ENCODE results near the gene FAM3C. TPM values are rescaled to one million over a fixed set of nuclear protein-coding genes. Genes with fewer than 3 reads are reported as not detected.

Gene FAM3C
- total RNA-seq, 4 donors from 2014 or later = 27.4 to 48.1 (median 31.8) TPM

GRCh38 chr7:121302214-121302745, 93.8 kb downstream of the FAM3C start:
- Histone ChIP-seq H3K4me3 (no peak overlapping the region), H3K27me3 (no peaks in the 10 kb centered on the region), H3K4me1 (no peaks in the 10 kb centered on the region), H3K36me3 (no peaks in the 10 kb centered on the region), H3K27ac (no peak overlapping the region), H3K9me3 (no peaks in the 10 kb centered on the region)
- ATAC-seq = no peak
- WGBS, 2 donors (ENCODE audit: low coverage in 1 of 2) = 84 to 86% methylated on average over 8 of the region's 8 CpGs
- no peak for TF ChIP-seq EP300 (IDR thresholded peaks at IDR 0.05)
- TF ChIP-seq POLR2A (IDR thresholded peaks at IDR 0.05) = no peak
- TF ChIP-seq CTCF (IDR thresholded peaks at IDR 0.05) = no peak
- TF ChIP-seq POLR2AphosphoS5 (IDR thresholded peaks at IDR 0.05) = no peak

DNA sequence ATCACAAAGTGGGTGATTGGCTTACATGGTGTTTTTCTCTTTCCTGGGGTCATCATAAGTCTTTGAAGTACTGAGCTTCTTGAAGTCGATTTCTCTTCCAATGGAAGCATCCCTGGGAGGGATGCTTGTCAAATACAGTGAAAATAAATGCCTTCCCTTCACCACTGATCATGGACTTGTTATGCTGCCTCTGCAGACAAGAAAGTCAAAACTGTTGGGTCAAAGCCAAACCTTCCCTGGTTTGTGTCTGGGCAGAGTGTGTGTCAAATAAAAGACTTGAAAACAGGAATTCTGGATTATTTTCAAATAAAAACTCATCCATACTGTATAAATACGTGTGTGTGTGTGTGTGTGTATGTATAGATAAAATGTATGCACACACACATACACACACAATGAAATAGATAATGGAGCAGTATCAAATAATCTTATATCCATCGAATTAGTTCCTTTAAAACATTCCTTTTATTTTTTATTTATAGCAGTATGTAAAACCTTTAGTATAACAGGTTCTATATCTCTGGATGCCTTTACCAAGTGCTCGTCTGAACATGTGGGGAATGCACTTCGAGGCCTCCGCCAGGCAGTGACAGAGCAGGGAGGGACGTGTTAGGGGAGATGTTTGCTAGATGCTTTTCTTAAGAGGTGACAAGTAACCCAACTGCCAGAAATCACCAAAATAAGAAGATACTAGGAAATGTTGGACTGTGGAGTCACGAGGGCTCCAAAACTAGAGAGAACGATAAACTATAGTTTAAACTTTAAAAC, 94.5 kb downstream of the FAM3C start:
- TF ChIP-seq EP300 (IDR thresholded peaks at IDR 0.05) (no peak), CTCF (IDR thresholded peaks at IDR 0.05) (no peak), POLR2AphosphoS5 (IDR thresholded peaks at IDR 0.05) (no peak), POLR2A (IDR thresholded peaks at IDR 0.05) (no peak)
- H3K4me1 ChIP-seq = no peaks in the 10 kb centered on the region

GRCh38 chr7:121300685-121301420, 95.3 kb downstream of the FAM3C start:
- WGBS, 2 donors (ENCODE audit: low coverage in 1 of 2) = 83 to 96% methylated on average over 2 of the region's 2 CpGs
- H3K36me3 ChIP-seq = peaks cover 0 to under 1% of the 10 kb centered on the region in 2 donors
- H3K4me3 ChIP-seq = no peak overlapping the region
- H3K9me3 ChIP-seq = no peaks in the 10 kb centered on the region
- ATAC-seq = no peak
- H3K27me3 ChIP-seq = no peaks in the 10 kb centered on the region
- TF ChIP-seq POLR2A (IDR thresholded peaks at IDR 0.05) = no peak
- no peak for TF ChIP-seq CTCF (IDR thresholded peaks at IDR 0.05)
- TF ChIP-seq POLR2AphosphoS5 (IDR thresholded peaks at IDR 0.05) = no peak
- no peaks in the 10 kb centered on the region for H3K4me1 ChIP-seq
- H3K27ac ChIP-seq = no peak overlapping the region

More for the DNA sequence above, 94.5 kb downstream of the FAM3C start:
- WGBS, 2 donors (ENCODE audit: low coverage in 1 of 2) = 72 to 77% methylated on average over 3 to 8 of the region's 9 CpGs
- Histone ChIP-seq H3K27me3 (no peaks in the 10 kb centered on the region), H3K27ac (no peak overlapping the region), H3K9me3 (no peaks in the 10 kb centered on the region), H3K4me3 (no peak overlapping the region), H3K36me3 (no peaks in the 10 kb centered on the region)
- ATAC-seq = no peak

Other genes with a start within 250 kb of the FAM3C start
- under 1 TPM in 3 of 4 donors, not detected in 1; 0.13 to 0.17 (median 0.16) TPM for gene WNT16, start 67.3 kb downstream of the FAM3C start, total RNA-seq

All from gastroesophageal sphincter (tissue), 4 donors.